Nephron progenitor cell (in vitro differentiated cells): ENCODE data around the gene KRTAP10-6.
"Not testable (repeated sequence)": the region's sequence is repeated elsewhere in the genome, so short reads cannot be mapped to it uniquely, and the experiment has no call there.

Experiments used
- DNase-seq: peaks from one replicate; pipeline ENCODE4 v3.0.0; 2021
- H3K27ac Mint-ChIP-seq: 2 replicates; pipeline ENCODE4 v1.8.0; 2021; ENCODE audit warnings: mild to moderate bottlenecking, moderate library complexity, mixed read lengths
- H3K27me3 Mint-ChIP-seq: 2 replicates; pipeline ENCODE4 v1.8.0; 2021; ENCODE audit warnings: mild to moderate bottlenecking, low read depth, mixed read lengths; ENCODE audit not compliant: poor library complexity
- H3K36me3 Mint-ChIP-seq: 2 replicates; pipeline ENCODE4 v1.8.0; 2021; ENCODE audit warnings: low read depth, mixed read lengths
- H3K4me1 Mint-ChIP-seq: 2 replicates; pipeline ENCODE4 v1.8.0; 2021; ENCODE audit warnings: mixed read lengths
- H3K4me3 Mint-ChIP-seq: 2 replicates; pipeline ENCODE4 v1.8.0; 2021; ENCODE audit warnings: mild to moderate bottlenecking, moderate library complexity, mixed read lengths
- H3K9me3 Mint-ChIP-seq: 2 replicates; pipeline ENCODE4 v1.8.0; 2021; ENCODE audit warnings: mild to moderate bottlenecking, moderate library complexity, mixed read lengths
- TF ChIP-seq, protein P1 (sequence below): fragments of 200-600 bp; sonication (generic); IDR thresholded peaks from 2 replicates; pipeline ENCODE4 v1.5.0; 2021; ENCODE audit warnings: antibody characterized with exemption

KRTAP10-6 gene, protein sequence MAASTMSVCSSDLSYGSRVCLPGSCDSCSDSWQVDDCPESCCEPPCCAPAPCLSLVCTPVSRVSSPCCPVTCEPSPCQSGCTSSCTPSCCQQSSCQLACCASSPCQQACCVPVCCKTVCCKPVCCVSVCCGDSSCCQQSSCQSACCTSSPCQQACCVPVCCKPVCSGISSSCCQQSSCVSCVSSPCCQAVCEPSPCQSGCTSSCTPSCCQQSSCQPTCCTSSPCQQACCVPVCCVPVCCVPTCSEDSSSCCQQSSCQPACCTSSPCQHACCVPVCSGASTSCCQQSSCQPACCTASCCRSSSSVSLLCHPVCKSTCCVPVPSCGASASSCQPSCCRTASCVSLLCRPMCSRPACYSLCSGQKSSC

DNA sequence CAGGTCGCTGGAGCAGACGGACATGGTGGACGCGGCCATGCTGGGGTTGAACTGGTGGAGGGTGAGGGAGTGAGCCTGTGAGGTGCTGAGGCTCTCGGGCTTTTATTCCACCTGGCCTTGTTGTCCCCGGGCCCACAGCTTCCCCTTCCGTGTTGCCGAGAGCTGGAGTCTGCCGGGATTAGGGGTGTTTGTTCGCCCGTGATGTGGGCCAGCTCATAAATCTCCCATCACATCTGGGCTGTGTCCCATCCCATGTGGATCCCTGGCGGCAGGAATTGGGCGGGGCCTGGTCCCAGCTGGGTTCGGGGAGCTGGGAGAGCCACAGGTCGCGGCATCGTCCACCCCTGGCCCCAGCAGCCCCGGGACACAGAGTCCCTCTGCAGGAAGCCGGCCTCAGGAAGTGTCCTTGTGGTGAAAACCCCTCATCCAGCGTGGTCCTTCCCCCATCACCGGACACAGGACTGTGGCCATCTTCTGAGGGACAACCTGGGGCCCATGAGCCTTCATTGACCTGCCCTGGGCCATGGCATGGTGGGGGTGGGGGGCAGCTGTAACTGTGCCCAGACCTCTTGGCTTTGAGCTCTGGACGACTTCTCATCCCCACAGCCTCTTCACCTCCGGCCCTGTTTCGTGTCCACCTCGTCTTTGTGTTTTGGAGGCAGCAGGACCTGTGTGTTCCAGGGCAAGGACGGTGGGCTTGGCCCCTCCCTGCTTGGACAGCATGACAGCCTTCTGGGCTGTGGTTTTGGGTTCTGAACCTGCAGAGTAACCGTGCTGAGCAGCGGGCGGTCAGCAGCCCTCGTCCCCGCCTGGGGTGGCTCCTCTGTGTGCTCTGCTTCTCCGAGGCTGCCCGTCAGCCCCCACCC, at the start of gene KRTAP10-6:
Gene KRTAP10-6 (minus strand): TSS at position 60 of the 866 bp plus-strand sequence. CDS start 21 bp downstream, at position 39.
- H3K27ac Mint-ChIP-seq, result peak within 1 kb of the TSS; percentile 92
- peaks cover 11% of the 10 kb centered on the region for H3K9me3 Mint-ChIP-seq
- H3K4me1 Mint-ChIP-seq, result peaks cover 35% of the 10 kb centered on the region
- peaks cover 4% of the 10 kb centered on the region for H3K27me3 Mint-ChIP-seq
- H3K4me3 Mint-ChIP-seq, result no peak within 1 kb of the TSS
- H3K36me3 Mint-ChIP-seq, result peaks cover under 1% of the 10 kb centered on the region
- DNase-seq, result no peak
- TF ChIP-seq, protein P1, sequence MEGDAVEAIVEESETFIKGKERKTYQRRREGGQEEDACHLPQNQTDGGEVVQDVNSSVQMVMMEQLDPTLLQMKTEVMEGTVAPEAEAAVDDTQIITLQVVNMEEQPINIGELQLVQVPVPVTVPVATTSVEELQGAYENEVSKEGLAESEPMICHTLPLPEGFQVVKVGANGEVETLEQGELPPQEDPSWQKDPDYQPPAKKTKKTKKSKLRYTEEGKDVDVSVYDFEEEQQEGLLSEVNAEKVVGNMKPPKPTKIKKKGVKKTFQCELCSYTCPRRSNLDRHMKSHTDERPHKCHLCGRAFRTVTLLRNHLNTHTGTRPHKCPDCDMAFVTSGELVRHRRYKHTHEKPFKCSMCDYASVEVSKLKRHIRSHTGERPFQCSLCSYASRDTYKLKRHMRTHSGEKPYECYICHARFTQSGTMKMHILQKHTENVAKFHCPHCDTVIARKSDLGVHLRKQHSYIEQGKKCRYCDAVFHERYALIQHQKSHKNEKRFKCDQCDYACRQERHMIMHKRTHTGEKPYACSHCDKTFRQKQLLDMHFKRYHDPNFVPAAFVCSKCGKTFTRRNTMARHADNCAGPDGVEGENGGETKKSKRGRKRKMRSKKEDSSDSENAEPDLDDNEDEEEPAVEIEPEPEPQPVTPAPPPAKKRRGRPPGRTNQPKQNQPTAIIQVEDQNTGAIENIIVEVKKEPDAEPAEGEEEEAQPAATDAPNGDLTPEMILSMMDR, result no peak

DNA sequence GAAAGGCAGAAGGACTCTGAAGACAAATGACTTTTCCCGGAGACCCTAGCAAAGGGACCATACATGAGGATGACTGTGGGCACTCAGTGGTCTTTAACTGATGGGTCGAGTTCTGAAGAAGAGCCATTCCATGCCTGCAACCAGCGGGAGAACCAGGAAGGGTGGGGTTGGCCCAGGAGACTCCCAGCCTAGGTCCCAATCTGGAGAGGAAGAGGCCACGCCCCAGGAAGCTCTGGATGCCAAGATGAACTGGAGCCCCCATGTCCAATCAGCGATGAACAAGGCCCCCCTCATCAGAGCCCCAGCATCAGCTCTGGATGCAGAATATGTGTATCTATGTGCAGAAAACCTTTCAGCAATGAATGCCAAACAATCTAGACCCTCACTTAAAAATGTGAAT, 48.5 kb upstream of the KRTAP10-6 start:
- peaks cover 58% of the 10 kb centered on the region for H3K9me3 Mint-ChIP-seq
- peaks cover 12% of the 10 kb centered on the region for H3K36me3 Mint-ChIP-seq
- H3K4me3 Mint-ChIP-seq, result no peak overlapping the region
- H3K4me1 Mint-ChIP-seq, result peaks cover 10% of the 10 kb centered on the region
- TF ChIP-seq, protein P1, result no peak
- no peak overlapping the region for H3K27ac Mint-ChIP-seq
- H3K27me3 Mint-ChIP-seq, result peaks cover 6% of the 10 kb centered on the region
- DNase-seq, result no peak

DNA sequence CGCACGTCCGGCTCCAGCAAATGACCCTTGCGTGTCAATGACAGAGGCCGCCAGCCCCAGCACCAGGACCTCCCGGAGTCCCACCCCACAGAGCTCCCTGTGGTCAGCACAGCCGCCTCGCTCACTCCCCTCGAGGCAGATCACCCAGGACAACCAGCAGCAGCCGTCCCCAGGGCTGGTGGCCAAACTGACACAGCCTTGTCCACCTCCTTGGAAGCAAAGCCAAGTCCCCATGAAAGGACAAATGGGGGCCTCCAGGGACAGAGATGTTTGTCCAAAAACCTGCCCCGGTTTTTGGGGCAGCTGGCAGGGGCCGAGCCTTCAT, 47.0 kb upstream of the KRTAP10-6 start:
- Mint-ChIP-seq H3K4me1 (peaks cover 10% of the 10 kb centered on the region), H3K27me3 (peaks cover 6% of the 10 kb centered on the region), H3K36me3 (peaks cover 3% of the 10 kb centered on the region), H3K27ac (no peak overlapping the region), H3K4me3 (no peak overlapping the region), H3K9me3 (peaks cover 49% of the 10 kb centered on the region)
- TF ChIP-seq, protein P1, result no peak
- no peak for DNase-seq

DNA sequence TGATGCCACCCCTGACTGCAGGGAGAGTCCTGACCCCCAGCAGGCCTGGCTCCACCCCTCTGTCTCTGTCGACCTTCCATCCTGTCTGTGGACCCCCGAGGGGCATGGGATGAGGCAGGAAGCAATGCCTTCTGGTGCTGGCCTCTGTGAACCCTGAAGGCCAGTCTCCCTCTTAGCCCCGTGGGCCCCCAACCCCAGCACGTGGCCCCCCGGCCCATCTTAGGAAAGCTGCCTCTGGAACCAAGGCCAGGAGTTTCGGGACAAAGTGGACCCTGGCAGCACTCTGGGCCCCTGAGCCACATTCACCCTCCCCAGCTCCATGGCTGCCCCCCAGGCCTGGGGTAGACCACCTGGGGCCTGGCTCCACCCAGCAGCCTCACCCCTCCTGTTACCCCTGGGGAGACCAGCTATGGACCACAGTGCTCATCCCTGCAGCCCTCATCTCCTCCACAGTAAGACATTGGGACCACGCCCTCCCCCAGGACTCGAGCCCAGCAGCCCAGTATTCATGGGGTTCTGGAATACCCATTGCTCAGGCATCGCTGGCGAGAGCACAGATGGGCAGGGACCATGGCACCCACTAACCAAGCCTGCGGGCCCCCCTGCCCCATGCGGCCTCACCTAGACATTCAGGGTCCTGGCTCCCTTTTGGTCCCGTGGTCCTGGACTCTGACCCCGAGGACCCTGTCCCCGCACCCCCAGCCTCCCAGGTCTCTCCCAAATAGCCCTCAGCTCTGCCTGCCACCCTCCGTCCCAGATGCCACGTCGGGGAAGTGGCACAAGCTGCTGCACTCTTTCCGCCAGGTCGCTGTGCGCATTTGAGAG, 46.4 kb upstream of the KRTAP10-6 start:
- not testable (repeated sequence) for H3K27me3 Mint-ChIP-seq, DNase-seq, H3K36me3 Mint-ChIP-seq, H3K4me3 Mint-ChIP-seq, H3K27ac Mint-ChIP-seq
- H3K9me3 Mint-ChIP-seq, result peaks cover 49% of the 10 kb centered on the region
- H3K4me1 Mint-ChIP-seq, result peaks cover 10% of the 10 kb centered on the region

DNA sequence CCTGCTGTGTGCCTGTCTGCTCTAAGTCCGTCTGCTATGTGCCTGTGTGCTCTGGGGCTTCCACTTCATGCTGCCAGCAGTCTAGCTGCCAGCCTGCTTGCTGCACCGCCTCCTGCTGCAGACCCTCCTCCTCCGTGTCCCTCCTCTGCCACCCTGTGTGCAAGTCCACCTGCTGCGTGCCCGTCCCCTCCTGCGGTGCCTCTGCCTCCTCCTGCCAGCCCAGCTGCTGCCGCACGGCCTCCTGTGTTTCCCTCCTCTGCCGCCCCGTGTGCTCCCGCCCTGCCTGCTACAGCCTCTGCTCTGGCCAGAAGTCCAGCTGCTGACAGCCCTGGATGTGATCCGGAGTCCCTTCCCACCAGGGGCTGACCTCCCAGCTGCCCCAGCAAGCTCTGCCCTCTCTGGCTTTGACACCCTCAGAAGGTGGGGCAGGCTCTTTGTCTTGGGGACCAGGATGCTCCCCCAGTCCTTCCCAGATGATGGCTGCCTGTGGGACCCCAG, 45.6 kb upstream of the KRTAP10-6 start:
- H3K4me3 Mint-ChIP-seq, H3K27ac Mint-ChIP-seq, H3K27me3 Mint-ChIP-seq, H3K36me3 Mint-ChIP-seq, DNase-seq: not testable (repeated sequence)
- Mint-ChIP-seq H3K9me3 (peaks cover 49% of the 10 kb centered on the region), H3K4me1 (peaks cover 10% of the 10 kb centered on the region)

DNA sequence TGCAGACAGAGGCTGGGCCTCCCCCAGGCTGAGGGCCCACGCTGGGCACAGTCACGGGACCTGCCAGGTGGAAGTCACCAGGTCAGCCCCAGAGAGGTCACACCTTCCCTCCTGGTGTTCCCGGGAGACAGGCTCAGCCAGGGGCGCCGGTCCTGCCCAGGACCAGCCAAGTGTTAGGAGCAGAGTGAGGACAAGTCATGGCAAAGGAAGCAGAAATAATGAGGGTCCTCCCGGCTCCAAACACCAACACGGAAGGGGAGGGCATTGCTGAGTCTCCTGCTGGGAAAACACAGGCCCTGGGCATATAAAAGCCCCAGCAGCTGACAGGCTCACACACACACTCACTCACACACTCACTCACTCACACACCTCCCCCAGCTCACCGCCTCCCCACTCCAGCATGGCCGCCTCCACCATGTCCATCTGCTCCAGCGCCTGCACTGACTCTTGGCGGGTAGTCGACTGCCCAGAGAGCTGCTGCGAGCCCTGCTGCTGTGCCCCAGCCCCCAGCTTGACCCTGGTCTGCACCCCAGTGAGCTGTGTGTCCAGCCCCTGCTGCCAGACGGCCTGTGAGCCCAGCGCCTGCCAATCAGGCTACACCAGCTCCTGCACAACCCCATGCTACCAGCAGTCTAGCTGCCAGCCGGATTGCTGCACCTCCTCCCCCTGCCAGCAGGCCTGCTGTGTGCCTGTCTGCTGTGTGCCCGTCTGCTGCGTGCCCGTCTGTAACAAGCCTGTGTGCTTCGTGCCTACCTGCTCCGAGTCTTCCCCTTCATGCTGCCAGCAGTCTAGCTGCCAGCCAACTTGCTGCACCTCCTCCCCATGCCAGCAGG, 44.9 kb upstream of the KRTAP10-6 start, which contains the start of gene KRTAP10-10:
Gene KRTAP10-10 (plus strand): TSS at position 339 of the 833 bp plus-strand sequence. CDS start 62 bp downstream, at position 401.
- TF ChIP-seq, protein P1, result no peak
- Mint-ChIP-seq H3K4me1 (peaks cover 10% of the 10 kb centered on the region), H3K9me3 (peaks cover 51% of the 10 kb centered on the region), H3K4me3 (no peak within 1 kb of the TSS), H3K27me3 (peaks cover 3% of the 10 kb centered on the region), H3K27ac (no peak within 1 kb of the TSS), H3K36me3 (peaks cover under 1% of the 10 kb centered on the region)
- DNase-seq, result no peak
